Kidney (tissue), 14 donors: Measurements from ENCODE around the gene SLC6A3. TPM values are rescaled to one million over a fixed set of nuclear protein-coding genes. Genes with fewer than 3 reads are reported as not detected.

Experiments used
- DNase-seq, 5 donors: peaks; one replicate each; pipeline ENCODE4 v3.0.0-alpha.2; 2013 to 2020
- FAIRE-seq: peaks from 2 replicates; lab custom pipeline; 2012; peaks lifted over from hg19 to GRCh38; lab: Jason Lieb, UNC
- H3K27ac ChIP-seq, 2 donors: one replicate each; pipeline ENCODE4 v1.7.0; 2013; ENCODE audit warnings: low read depth in 2 of 2, low read length in 2 of 2, inconsistent platforms in 1 of 2
- H3K27me3 ChIP-seq: one replicate; pipeline ENCODE4 v1.7.1; 2013; ENCODE audit warnings: low read length, inconsistent platforms; ENCODE audit not compliant: control insufficient read depth, insufficient read depth
- H3K36me3 ChIP-seq, 3 donors: one replicate each; pipeline versions ENCODE4 v1.7.0 to v1.7.1; 2013; ENCODE audit warnings: low read length in 3 of 3, control low read depth in 1 of 3, inconsistent platforms in 1 of 3; ENCODE audit not compliant: insufficient read depth in 3 of 3, control insufficient read depth in 2 of 3
- H3K4me1 ChIP-seq, 3 donors: one replicate each; pipeline versions ENCODE4 v1.7.0 to v1.7.1; 2013; ENCODE audit warnings: low read length in 3 of 3, inconsistent platforms in 1 of 3, low read depth in 1 of 3; ENCODE audit not compliant: control insufficient read depth in 2 of 3, insufficient read depth in 2 of 3
- H3K4me3 ChIP-seq, 3 donors: one replicate each; pipeline versions ENCODE4 v1.7.0 to v1.8.1; 2013; ENCODE audit warnings: low read length in 3 of 3, control low read depth in 1 of 3, inconsistent platforms in 1 of 3
- H3K9ac ChIP-seq, 3 donors: one replicate each; pipeline versions ENCODE4 v1.7.0 to v1.7.1; 2013; ENCODE audit warnings: low read length in 3 of 3, control low read depth in 1 of 3, inconsistent platforms in 1 of 3
- H3K9me3 ChIP-seq, 3 donors: one replicate each; pipeline versions ENCODE4 v1.7.0 to v1.7.1; 2013; ENCODE audit warnings: low read length in 3 of 3, control low read depth in 1 of 3, inconsistent platforms in 1 of 3; ENCODE audit not compliant: control insufficient read depth in 2 of 3, insufficient read depth in 1 of 3
- intact Hi-C: fragments of 100-400 bp; cut with DNase I; formaldehyde crosslinking; loops from one replicate; pipeline ENCODE4 v1.11.1; 2022
- polyA plus RNA-seq: library from polyadenylated mRNA; stranded (reverse); fragments of 350-450 nt; fragmentation: Illumina TruSeq; extraction: RNeasy Lipid Tissue Mini Kit (QIAGEN cat#74804); gene quantifications from one replicate; pipeline ENCODE4 v1.2.3, GENCODE V29; 2014; ENCODE audit warnings: low read depth, low replicate concordance; ENCODE audit not compliant: insufficient read depth
- total RNA-seq: library from RNA; stranded (reverse); fragmentation: NEBNext Ultra II Directional; extraction: Animal tissue kit (Norgen Biotek cat#: 25700); gene quantifications from one replicate; pipeline ENCODE4 v1.2.1, GENCODE V29; 2021
- TF ChIP-seq, protein P1 (sequence below): IDR thresholded peaks from 3 replicates; pipeline ENCODE4 v1.5.1; 2012; ENCODE audit warnings: mild to moderate bottlenecking, moderate library complexity, borderline replicate concordance; ENCODE audit not compliant: insufficient read depth; ENCODE audit errors: extremely low read depth
- donor health status: control.
- donor health status: control.
- donor health status: control.
- donor health status: control.
- donor health status: control.
- donor health status: DM: yes; HTN: yes; CAD: no.
- donor health status: Normal renal cell carcinoma (clear cell type).

The SLC6A3 gene
- total and polyA plus RNA-seq, 2 donors from 2014 or later, result 0.09 to 0.54 TPM

DNA sequence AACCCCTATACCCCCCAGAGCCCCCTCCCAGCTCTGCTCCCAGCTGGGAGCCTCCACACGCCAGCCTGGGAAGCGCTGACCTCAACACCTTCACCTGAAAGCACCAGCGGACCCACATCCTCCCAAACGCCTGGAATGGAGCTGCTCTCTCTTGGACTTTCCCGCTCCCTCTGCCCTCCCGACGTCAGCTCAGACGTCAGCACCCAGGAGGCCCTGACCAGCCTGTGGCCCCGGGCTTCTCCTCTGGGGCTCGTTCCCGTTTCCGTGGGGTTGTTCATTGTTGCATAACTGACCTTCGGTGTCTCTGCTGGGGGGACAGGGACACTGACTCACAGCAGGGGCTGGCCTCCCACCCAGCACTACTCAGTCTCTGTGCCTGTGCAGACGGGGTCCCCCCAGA is 35.0 kb upstream of the SLC6A3 start:
- intact Hi-C loops, result no loop called here
- Histone ChIP-seq H3K4me3 (no peak overlapping the region), H3K9ac (no peak overlapping the region), H3K4me1 (no peaks in the 10 kb centered on the region), H3K27ac (peak overlapping the region in 1 of 2 donors; percentile 37), H3K9me3 (no peaks in the 10 kb centered on the region), H3K36me3 (no peaks in the 10 kb centered on the region), H3K27me3 (no peaks in the 10 kb centered on the region)
- TF ChIP-seq, protein P1, sequence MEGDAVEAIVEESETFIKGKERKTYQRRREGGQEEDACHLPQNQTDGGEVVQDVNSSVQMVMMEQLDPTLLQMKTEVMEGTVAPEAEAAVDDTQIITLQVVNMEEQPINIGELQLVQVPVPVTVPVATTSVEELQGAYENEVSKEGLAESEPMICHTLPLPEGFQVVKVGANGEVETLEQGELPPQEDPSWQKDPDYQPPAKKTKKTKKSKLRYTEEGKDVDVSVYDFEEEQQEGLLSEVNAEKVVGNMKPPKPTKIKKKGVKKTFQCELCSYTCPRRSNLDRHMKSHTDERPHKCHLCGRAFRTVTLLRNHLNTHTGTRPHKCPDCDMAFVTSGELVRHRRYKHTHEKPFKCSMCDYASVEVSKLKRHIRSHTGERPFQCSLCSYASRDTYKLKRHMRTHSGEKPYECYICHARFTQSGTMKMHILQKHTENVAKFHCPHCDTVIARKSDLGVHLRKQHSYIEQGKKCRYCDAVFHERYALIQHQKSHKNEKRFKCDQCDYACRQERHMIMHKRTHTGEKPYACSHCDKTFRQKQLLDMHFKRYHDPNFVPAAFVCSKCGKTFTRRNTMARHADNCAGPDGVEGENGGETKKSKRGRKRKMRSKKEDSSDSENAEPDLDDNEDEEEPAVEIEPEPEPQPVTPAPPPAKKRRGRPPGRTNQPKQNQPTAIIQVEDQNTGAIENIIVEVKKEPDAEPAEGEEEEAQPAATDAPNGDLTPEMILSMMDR, result no peak
- FAIRE-seq, result no peak
- peak in 2 of 5 donors; percentile 18 to 80 for DNase-seq

DNA sequence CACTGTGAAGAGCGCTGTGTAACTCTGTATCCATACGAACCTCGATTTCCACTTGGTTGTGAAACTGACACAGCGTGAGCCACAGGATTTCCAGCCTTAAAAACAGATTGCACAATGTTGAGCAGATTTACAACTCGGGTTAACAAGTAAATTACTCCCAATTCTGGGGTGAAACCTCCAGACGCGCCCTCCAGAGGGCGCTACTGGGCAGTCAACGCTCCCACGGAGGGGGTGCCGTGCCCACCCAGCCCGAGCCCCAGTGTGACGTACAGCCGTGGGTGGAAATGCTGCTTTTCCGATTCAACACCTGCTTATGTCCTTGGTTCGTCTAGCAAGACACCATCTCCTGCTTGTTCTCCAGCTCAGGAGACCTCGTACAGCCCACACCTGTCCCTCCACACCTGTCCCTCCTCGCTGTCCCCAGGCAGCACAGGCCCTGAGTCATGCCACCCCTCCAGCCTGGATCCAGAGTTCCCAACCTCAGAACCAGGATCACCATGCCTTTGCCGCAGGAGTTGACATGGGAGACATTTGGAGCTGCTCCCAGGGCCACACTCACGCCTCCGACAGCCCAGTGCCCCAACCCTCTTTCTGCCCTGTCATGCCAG is 34.4 kb upstream of the SLC6A3 start:
- FAIRE-seq, result no peak
- H3K9ac ChIP-seq, result no peak overlapping the region
- H3K27me3 ChIP-seq, result no peaks in the 10 kb centered on the region
- TF ChIP-seq, protein P1, result peak; percentile 50
- intact Hi-C loops, result no loop called here
- peaks cover 0 to 3% (median 0%) of the 10 kb centered on the region in 3 donors for H3K36me3 ChIP-seq
- DNase-seq, result peak in 4 of 5 donors; percentile 29 to 76 (median 42)
- no peaks in the 10 kb centered on the region for H3K9me3 ChIP-seq
- no peak overlapping the region for H3K4me3 ChIP-seq
- H3K27ac ChIP-seq, result peak overlapping the region in 1 of 2 donors; percentile 47
- H3K4me1 ChIP-seq, result no peaks in the 10 kb centered on the region

DNA sequence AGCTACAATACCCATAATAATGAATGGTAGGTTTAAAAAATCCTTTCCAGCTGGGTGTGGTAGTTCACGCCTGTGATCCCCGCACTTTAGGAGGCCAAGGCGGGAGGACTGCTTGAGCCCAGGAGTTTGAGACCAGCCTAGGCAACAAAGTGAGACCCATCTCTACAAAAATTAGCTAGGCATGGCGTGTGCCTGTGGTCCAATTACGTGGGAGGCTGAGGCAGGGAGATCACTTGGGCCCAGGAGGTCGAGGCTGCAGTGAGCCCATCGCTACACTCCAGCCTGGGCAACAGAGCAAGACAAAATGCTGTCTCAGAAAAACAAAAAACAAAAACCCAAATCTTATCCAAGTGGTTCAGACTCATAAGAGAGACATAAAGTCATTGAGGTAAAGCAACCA is 33.8 kb upstream of the SLC6A3 start:
- FAIRE-seq (no peak), DNase-seq (no peak)

More for the DNA sequence above, 33.8 kb upstream of the SLC6A3 start:
- Histone ChIP-seq H3K27ac (no peak overlapping the region), H3K4me1 (no peaks in the 10 kb centered on the region), H3K4me3 (no peak overlapping the region), H3K9ac (no peak overlapping the region), H3K36me3 (peaks cover 0 to 3% (median 0%) of the 10 kb centered on the region in 3 donors), H3K9me3 (no peaks in the 10 kb centered on the region), H3K27me3 (no peaks in the 10 kb centered on the region)
- intact Hi-C loops, result no loop called here
- TF ChIP-seq, protein P1, result no peak
